ENCODE measurements around the gene MANBA. TPM values are rescaled to one million over a fixed set of nuclear protein-coding genes. Genes with fewer than 3 reads are reported as not detected.

Gene MANBA
- total RNA-seq, 1 donor from 2014 or later = 30.3 TPM

- intact Hi-C loops (cut with micrococcal nuclease) = no loop called here
- no peaks in the 10 kb centered on the region for H3K27me3 ChIP-seq (ENCODE audit: low read depth)
Observed at GRCh38 chr4:102657206-102657605, 103.6 kb downstream of the MANBA start.

GRCh38 chr4:102647117-102647516 lies 113.7 kb downstream of the MANBA start:
- H3K4me1 ChIP-seq = peaks cover 21% of the 10 kb centered on the region
- no peak for DNase-seq
- intact Hi-C loops (cut with micrococcal nuclease) = no loop called here
- H3K9me3 ChIP-seq (replicated peaks) = no peaks in the 10 kb centered on the region
- H3K36me3 ChIP-seq = peaks cover 24% of the 10 kb centered on the region
- H3K4me3 ChIP-seq = no peak overlapping the region
- H3K27ac ChIP-seq (replicated peaks) = peak overlapping the region; percentile 13
- no peaks in the 10 kb centered on the region for H3K27me3 ChIP-seq (ENCODE audit: low read depth)
- TF ChIP-seq CTCF (IDR thresholded peaks at IDR 0.05; ENCODE audit: borderline replicate concordance) = no peak

More at GRCh38 chr4:102657206-102657605, 103.6 kb downstream of the MANBA start:
- no peak overlapping the region for H3K4me3 ChIP-seq
- no peaks in the 10 kb centered on the region for H3K36me3 ChIP-seq
- no peak for TF ChIP-seq CTCF (IDR thresholded peaks at IDR 0.05; ENCODE audit: borderline replicate concordance)
- no peaks in the 10 kb centered on the region for H3K4me1 ChIP-seq
- no peaks in the 10 kb centered on the region for H3K9me3 ChIP-seq (replicated peaks)
- no peak overlapping the region for H3K27ac ChIP-seq (replicated peaks)
- DNase-seq = no peak

- no peaks in the 10 kb centered on the region for H3K9me3 ChIP-seq (replicated peaks)
- DNase-seq = no peak
- no peak overlapping the region for H3K4me3 ChIP-seq
- peaks cover 20% of the 10 kb centered on the region for H3K36me3 ChIP-seq
- peaks cover 15% of the 10 kb centered on the region for H3K4me1 ChIP-seq
- no peaks in the 10 kb centered on the region for H3K27me3 ChIP-seq (ENCODE audit: low read depth)
- no peak for TF ChIP-seq CTCF (IDR thresholded peaks at IDR 0.05; ENCODE audit: borderline replicate concordance)
- intact Hi-C loops (cut with micrococcal nuclease) = no loop called here
- peak overlapping the region; percentile 57 for H3K27ac ChIP-seq (replicated peaks)
Observed at GRCh38 chr4:102642631-102643298, 118.0 kb downstream of the MANBA start.

DNA sequence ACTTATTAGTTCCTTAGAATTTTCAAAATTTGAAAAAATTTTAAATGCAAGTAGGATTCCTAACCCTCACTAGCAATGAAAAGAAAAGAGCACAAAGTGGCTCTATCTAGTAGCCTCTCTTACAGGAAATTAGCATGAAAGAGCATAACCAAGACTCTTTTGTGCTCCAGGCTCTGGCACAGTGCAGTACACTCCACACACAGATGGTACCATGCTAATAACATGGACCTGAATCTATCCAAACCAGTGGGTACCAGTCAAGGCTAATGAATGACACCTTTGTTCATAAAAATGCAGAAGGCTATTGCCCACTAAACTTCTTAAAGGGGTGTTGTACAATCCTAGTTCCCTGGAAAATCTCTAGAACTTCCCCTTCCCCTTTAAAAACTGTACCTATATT lies 119.0 kb downstream of the MANBA start:
- no peak overlapping the region for H3K27ac ChIP-seq (replicated peaks)
- intact Hi-C loops (cut with micrococcal nuclease) = no loop called here

DNA sequence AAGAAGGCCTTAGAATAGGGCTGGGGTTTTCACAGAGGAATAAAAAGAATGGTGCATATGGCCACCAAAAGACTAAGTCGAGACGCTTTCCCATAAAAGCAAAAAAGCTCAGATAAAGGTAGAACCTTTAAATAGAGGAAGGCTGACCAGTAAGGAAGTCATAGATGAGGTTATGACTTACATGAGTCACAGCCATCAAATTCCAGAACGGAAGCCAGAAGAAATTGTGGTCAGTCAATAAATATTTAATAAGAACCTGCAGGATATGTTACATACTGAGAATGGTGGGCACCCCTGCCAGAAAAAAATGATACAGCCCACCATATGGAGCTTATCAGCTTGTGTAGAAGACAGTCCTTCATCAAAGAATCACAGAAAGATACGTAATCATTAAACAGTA lies 120.1 kb downstream of the MANBA start:
- Histone ChIP-seq H3K27ac (replicated peaks) (no peak overlapping the region), H3K27me3 (ENCODE audit: low read depth) (no peaks in the 10 kb centered on the region), H3K4me3 (no peak overlapping the region), H3K9me3 (replicated peaks) (no peaks in the 10 kb centered on the region), H3K4me1 (no peaks in the 10 kb centered on the region), H3K36me3 (peaks cover 40% of the 10 kb centered on the region)
- no peak for TF ChIP-seq CTCF (IDR thresholded peaks at IDR 0.05; ENCODE audit: borderline replicate concordance)
- intact Hi-C loops (cut with micrococcal nuclease) = no loop called here
- no peak for DNase-seq

More for the DNA sequence above, 119.0 kb downstream of the MANBA start:
- DNase-seq = no peak
- TF ChIP-seq CTCF (IDR thresholded peaks at IDR 0.05; ENCODE audit: borderline replicate concordance) = no peak
- Histone ChIP-seq H3K4me3 (no peak overlapping the region), H3K9me3 (replicated peaks) (no peaks in the 10 kb centered on the region), H3K36me3 (peaks cover 30% of the 10 kb centered on the region), H3K27me3 (ENCODE audit: low read depth) (no peaks in the 10 kb centered on the region), H3K4me1 (peaks cover 5% of the 10 kb centered on the region)

Measured in left ventricle myocardium inferior (tissue), 1 donor.